ENCODE measurements around the gene HCN4. TPM values are rescaled to one million over a fixed set of nuclear protein-coding genes. Genes with fewer than 3 reads are reported as not detected.

Gene HCN4
- total RNA-seq, 2 donors from 2014 or later, result 0.78 to 2.0 TPM

- Histone ChIP-seq H3K9me3 (no peaks in the 10 kb centered on the region), H3K4me1 (peaks cover 7% of the 10 kb centered on the region), H3K27ac (no peak overlapping the region), H3K36me3 (replicated peaks in 1 of 2; ENCODE audit: insufficient read depth in 1 of 2, low read depth in 2 of 2) (no peaks in the 10 kb centered on the region), H3K27me3 (no peaks in the 10 kb centered on the region), H3K4me3 (no peak overlapping the region)
- no peak for ATAC-seq
- 79 to 82% methylated on average over 4 of the region's 4 CpGs for WGBS, 2 donors
- intact Hi-C loops (cut with DNase I), result no loop called here
- TF ChIP-seq POLR2A (IDR thresholded peaks at IDR 0.05), result no peak
- no peak for TF ChIP-seq CTCF (IDR thresholded peaks at IDR 0.05)
- no peak for DNase-seq
Observed at GRCh38 chr15:73354241-73354640, 14.5 kb downstream of the HCN4 start.

- intact Hi-C loops (cut with DNase I), result no loop called here
- Histone ChIP-seq H3K9me3 (no peaks in the 10 kb centered on the region), H3K4me1 (peaks cover 5% of the 10 kb centered on the region), H3K27me3 (no peaks in the 10 kb centered on the region), H3K27ac (no peak overlapping the region), H3K36me3 (replicated peaks in 1 of 2; ENCODE audit: insufficient read depth in 1 of 2, low read depth in 2 of 2) (no peaks in the 10 kb centered on the region), H3K4me3 (no peak overlapping the region)
- ATAC-seq, result no peak
- no peak for TF ChIP-seq CTCF (IDR thresholded peaks at IDR 0.05)
- no peak for TF ChIP-seq POLR2A (IDR thresholded peaks at IDR 0.05)
- 36 to 38% methylated on average over 3 of the region's 3 CpGs for WGBS, 2 donors
- no peak for DNase-seq
Observed at GRCh38 chr15:73353734-73354133, 15.0 kb downstream of the HCN4 start.

- no peaks in the 10 kb centered on the region for H3K9me3 ChIP-seq
- peak in 1 of 4 donors; percentile 23 for DNase-seq
- H3K36me3 ChIP-seq (replicated peaks in 1 of 2; ENCODE audit: insufficient read depth in 1 of 2, low read depth in 2 of 2), result no peaks in the 10 kb centered on the region
- no peaks in the 10 kb centered on the region for H3K4me1 ChIP-seq
- no peak for ATAC-seq
- H3K27me3 ChIP-seq, result no peaks in the 10 kb centered on the region
- WGBS, 2 donors, result 54 to 62% methylated on average over 10 of the region's 10 CpGs
- no peak overlapping the region for H3K27ac ChIP-seq
- TF ChIP-seq CTCF (IDR thresholded peaks at IDR 0.05) (no peak), POLR2A (IDR thresholded peaks at IDR 0.05) (no peak)
- intact Hi-C loops (cut with DNase I), result no loop called here
- H3K4me3 ChIP-seq, result no peak overlapping the region
Observed at GRCh38 chr15:73352082-73352481, 16.7 kb downstream of the HCN4 start.

GRCh38 chr15:73349191-73349590 is 19.6 kb downstream of the HCN4 start:
- Histone ChIP-seq H3K27ac (no peak overlapping the region), H3K27me3 (no peaks in the 10 kb centered on the region), H3K4me3 (no peak overlapping the region), H3K36me3 (replicated peaks in 1 of 2; ENCODE audit: insufficient read depth in 1 of 2, low read depth in 2 of 2) (no peaks in the 10 kb centered on the region), H3K4me1 (no peaks in the 10 kb centered on the region), H3K9me3 (no peaks in the 10 kb centered on the region)
- TF ChIP-seq POLR2A (IDR thresholded peaks at IDR 0.05) (no peak), CTCF (IDR thresholded peaks at IDR 0.05) (no peak)
- ATAC-seq (no peak), DNase-seq (no peak)
- intact Hi-C loops (cut with DNase I), result no loop called here

GRCh38 chr15:73346735-73347312 is 21.9 kb downstream of the HCN4 start:
- DNase-seq (peak; percentile 73 to 84 (median 76)), ATAC-seq (peak; percentile 53)
- Histone ChIP-seq H3K27ac (no peak overlapping the region), H3K4me1 (no peaks in the 10 kb centered on the region), H3K27me3 (no peaks in the 10 kb centered on the region), H3K4me3 (no peak overlapping the region), H3K36me3 (replicated peaks in 1 of 2; ENCODE audit: insufficient read depth in 1 of 2, low read depth in 2 of 2) (no peaks in the 10 kb centered on the region), H3K9me3 (no peaks in the 10 kb centered on the region)
- intact Hi-C loops (cut with DNase I), result no loop called here
- WGBS, 2 donors, result 5 to 15% methylated on average over 7 to 9 of the region's 9 CpGs
- TF ChIP-seq POLR2A (IDR thresholded peaks at IDR 0.05) (no peak), CTCF (IDR thresholded peaks at IDR 0.05) (no peak)
